ENCODE data around the gene EMCN.

EMCN gene

DNA sequence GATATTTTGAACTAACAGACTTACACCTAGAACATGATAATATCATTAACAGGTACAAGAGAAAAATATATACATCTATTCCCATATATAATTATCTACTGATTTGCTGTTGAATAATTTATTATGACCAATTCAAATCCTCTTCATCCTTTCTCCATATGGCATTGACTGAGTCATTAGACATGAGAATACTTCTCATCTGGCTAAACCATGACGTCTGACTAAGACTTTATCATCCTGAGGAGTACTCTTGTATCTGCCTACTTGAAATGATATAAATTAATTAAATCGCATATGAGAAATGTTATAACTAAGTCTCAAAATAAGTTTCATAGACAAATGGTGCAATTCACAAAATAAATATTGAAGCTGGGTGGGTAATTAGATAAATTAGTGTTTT is 67.4 kb downstream of the EMCN start:
- TF ChIP-seq, protein P1, sequence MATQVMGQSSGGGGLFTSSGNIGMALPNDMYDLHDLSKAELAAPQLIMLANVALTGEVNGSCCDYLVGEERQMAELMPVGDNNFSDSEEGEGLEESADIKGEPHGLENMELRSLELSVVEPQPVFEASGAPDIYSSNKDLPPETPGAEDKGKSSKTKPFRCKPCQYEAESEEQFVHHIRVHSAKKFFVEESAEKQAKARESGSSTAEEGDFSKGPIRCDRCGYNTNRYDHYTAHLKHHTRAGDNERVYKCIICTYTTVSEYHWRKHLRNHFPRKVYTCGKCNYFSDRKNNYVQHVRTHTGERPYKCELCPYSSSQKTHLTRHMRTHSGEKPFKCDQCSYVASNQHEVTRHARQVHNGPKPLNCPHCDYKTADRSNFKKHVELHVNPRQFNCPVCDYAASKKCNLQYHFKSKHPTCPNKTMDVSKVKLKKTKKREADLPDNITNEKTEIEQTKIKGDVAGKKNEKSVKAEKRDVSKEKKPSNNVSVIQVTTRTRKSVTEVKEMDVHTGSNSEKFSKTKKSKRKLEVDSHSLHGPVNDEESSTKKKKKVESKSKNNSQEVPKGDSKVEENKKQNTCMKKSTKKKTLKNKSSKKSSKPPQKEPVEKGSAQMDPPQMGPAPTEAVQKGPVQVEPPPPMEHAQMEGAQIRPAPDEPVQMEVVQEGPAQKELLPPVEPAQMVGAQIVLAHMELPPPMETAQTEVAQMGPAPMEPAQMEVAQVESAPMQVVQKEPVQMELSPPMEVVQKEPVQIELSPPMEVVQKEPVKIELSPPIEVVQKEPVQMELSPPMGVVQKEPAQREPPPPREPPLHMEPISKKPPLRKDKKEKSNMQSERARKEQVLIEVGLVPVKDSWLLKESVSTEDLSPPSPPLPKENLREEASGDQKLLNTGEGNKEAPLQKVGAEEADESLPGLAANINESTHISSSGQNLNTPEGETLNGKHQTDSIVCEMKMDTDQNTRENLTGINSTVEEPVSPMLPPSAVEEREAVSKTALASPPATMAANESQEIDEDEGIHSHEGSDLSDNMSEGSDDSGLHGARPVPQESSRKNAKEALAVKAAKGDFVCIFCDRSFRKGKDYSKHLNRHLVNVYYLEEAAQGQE (IDR thresholded peaks at IDR 0.05; ENCODE audit: insufficient replicate concordance, low read depth): no peak
- TF ChIP-seq POLR2AphosphoS5 (IDR thresholded peaks at IDR 0.05; ENCODE audit: low read depth) (no peak), GABPA (IDR thresholded peaks at IDR 0.05; ENCODE audit: low read depth) (no peak), SPI1 (IDR thresholded peaks at IDR 0.05; ENCODE audit: borderline replicate concordance, low read depth) (no peak)
- TF ChIP-seq, protein P2, sequence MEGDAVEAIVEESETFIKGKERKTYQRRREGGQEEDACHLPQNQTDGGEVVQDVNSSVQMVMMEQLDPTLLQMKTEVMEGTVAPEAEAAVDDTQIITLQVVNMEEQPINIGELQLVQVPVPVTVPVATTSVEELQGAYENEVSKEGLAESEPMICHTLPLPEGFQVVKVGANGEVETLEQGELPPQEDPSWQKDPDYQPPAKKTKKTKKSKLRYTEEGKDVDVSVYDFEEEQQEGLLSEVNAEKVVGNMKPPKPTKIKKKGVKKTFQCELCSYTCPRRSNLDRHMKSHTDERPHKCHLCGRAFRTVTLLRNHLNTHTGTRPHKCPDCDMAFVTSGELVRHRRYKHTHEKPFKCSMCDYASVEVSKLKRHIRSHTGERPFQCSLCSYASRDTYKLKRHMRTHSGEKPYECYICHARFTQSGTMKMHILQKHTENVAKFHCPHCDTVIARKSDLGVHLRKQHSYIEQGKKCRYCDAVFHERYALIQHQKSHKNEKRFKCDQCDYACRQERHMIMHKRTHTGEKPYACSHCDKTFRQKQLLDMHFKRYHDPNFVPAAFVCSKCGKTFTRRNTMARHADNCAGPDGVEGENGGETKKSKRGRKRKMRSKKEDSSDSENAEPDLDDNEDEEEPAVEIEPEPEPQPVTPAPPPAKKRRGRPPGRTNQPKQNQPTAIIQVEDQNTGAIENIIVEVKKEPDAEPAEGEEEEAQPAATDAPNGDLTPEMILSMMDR (IDR thresholded peaks at IDR 0.05; ENCODE audit: insufficient read depth, low read length): no peak
- no peak for DNase-seq (ENCODE audit: low read depth in 1 of 2, low spot score in 1 of 2)
- no peaks in the 10 kb centered on the region for H3K27me3 ChIP-seq (ENCODE audit: insufficient read depth, poor library complexity, severe bottlenecking)

DNA sequence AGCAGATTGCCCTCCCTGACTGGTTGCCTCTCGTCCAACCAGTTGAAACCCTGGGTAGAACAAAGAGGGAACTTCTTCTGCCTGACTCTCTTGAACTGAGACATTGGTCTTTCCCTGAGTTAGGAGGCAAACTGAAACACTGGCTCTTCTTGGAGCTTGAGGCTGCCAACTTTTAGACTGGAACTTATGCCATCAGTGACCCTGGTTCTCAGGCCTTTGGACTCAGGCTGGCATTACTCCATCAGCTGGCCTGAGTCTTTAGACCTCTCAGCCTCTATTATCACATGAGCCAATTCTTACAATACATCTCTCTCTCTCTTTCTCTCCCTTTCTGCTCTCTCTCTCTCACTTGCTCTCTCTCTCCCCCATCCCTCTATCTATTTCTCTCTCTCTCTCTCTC is 86.4 kb downstream of the EMCN start:
- DNase-seq (ENCODE audit: low read depth in 1 of 2, low spot score in 1 of 2): no peak
- H3K27me3 ChIP-seq (ENCODE audit: insufficient read depth, poor library complexity, severe bottlenecking): no peaks in the 10 kb centered on the region
- H3K27ac ChIP-seq (replicated peaks): no peak overlapping the region
- H3K4me3 ChIP-seq (replicated peaks; ENCODE audit: insufficient read depth, low read length): no peak overlapping the region
- no peak for TF ChIP-seq GABPA (IDR thresholded peaks at IDR 0.05; ENCODE audit: low read depth)
- TF ChIP-seq SPI1 (IDR thresholded peaks at IDR 0.05; ENCODE audit: borderline replicate concordance, low read depth): no peak
- TF ChIP-seq, protein P2 (IDR thresholded peaks at IDR 0.05; ENCODE audit: insufficient read depth, low read length): no peak
- TF ChIP-seq POLR2AphosphoS5 (IDR thresholded peaks at IDR 0.05; ENCODE audit: low read depth): no peak
- TF ChIP-seq, protein P1 (IDR thresholded peaks at IDR 0.05; ENCODE audit: insufficient replicate concordance, low read depth): no peak

More for the DNA sequence above, 67.4 kb downstream of the EMCN start:
- Histone ChIP-seq H3K27ac (replicated peaks) (no peak overlapping the region), H3K4me3 (replicated peaks; ENCODE audit: insufficient read depth, low read length) (no peak overlapping the region)

DNA sequence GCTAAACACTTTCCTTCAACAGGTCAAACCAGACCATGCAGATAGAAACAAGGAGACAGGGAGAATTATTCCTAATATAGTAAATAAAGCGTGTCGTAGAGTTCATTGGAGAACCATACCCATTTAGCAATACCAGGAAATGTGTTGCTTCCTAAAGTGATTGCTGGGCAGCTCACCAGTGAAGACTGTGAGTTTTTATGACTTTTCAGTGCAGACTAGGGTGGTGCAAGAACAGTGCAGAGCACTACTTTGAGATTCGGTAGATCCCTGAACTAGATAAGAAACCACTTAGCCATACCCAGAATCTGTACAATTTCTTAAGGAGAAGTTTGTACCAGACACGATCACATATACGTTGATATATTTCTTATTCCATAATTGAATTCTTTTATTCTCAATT is 87.4 kb downstream of the EMCN start:
- peak in 1 of 2 experiments; percentile 55 for DNase-seq (ENCODE audit: low read depth in 1 of 2, low spot score in 1 of 2)
- Histone ChIP-seq H3K27me3 (ENCODE audit: insufficient read depth, poor library complexity, severe bottlenecking) (no peaks in the 10 kb centered on the region), H3K27ac (replicated peaks) (no peak overlapping the region), H3K4me3 (replicated peaks; ENCODE audit: insufficient read depth, low read length) (no peak overlapping the region)
- TF ChIP-seq GABPA (IDR thresholded peaks at IDR 0.05; ENCODE audit: low read depth) (no peak), SPI1 (IDR thresholded peaks at IDR 0.05; ENCODE audit: borderline replicate concordance, low read depth) (no peak), POLR2AphosphoS5 (IDR thresholded peaks at IDR 0.05; ENCODE audit: low read depth) (no peak)
- TF ChIP-seq, protein P1 (IDR thresholded peaks at IDR 0.05; ENCODE audit: insufficient replicate concordance, low read depth): no peak
- TF ChIP-seq, protein P2 (IDR thresholded peaks at IDR 0.05; ENCODE audit: insufficient read depth, low read length): no peak

All from HL-60 (cell line).